Fibroblast of the conjunctiva (primary cell): ENCODE measurements around the gene TRNP1.
"Not testable (repeated sequence)": the region's sequence is repeated elsewhere in the genome, so short reads cannot be mapped to it uniquely, and the experiment has no call there.

Source experiments
- DNase-seq: peaks from one replicate; pipeline ENCODE4 v3.0.0-alpha.2; 2010; ENCODE audit warnings: low read depth

TRNP1 gene, protein sequence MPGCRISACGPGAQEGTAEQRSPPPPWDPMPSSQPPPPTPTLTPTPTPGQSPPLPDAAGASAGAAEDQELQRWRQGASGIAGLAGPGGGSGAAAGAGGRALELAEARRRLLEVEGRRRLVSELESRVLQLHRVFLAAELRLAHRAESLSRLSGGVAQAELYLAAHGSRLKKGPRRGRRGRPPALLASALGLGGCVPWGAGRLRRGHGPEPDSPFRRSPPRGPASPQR

DNA sequence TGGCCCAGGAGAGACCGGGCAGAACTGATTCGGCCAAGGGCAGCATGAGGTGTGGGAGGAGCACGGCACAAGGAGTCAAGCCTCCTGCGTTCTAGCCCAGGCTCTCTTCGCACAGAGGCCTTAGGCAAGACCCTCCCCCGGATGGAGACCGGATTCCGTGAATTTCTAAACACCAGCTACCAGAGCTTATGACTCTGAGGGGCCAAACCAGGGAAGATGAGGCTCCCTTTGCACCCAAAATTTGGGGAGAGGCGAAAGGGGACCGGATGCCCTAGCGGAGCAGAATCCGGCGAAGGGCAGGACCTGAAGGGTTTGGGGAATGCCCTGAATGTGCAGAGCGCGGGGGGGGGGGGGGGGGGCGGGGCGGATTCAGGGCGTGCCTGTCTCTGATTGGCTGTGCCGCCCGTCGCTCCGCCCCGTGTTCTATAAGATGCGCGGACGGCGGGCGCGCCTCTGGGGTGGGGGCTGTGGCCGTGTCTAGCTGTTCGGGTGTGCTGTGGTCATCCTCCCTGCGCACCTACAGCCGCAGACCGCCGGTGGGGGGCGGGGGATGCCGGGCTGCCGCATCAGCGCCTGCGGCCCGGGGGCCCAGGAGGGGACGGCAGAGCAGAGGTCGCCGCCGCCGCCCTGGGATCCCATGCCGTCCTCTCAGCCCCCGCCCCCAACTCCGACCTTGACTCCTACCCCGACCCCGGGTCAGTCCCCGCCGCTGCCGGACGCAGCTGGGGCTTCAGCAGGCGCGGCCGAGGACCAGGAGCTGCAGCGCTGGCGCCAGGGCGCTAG lies at the start of gene TRNP1:
TRNP1 (plus strand) TSS at position 456 of the 783 bp plus-strand sequence; CDS start at position 551, 95 bp downstream.
- peak; percentile 76 for DNase-seq

DNA sequence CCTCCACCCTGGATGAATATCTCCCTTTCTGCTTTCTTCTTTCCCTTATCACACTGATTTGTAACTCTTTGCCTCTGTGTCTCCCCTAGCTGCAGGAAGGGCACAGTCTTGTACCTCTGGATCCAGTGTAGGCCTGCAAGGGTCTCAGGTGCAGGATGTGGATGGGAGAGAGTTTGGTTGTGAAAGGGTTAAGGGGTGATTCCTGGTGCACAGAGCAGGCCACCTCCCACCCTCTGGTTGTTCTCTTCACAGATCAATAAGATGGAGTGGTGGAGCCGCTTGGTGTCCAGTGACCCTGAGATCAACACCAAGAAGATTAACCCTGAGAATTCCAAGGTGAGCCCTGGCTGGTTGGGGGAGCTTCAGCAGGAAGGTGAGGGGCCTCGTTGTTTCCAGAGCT lies 48.4 kb upstream of the TRNP1 start:
- DNase-seq = no peak

DNA sequence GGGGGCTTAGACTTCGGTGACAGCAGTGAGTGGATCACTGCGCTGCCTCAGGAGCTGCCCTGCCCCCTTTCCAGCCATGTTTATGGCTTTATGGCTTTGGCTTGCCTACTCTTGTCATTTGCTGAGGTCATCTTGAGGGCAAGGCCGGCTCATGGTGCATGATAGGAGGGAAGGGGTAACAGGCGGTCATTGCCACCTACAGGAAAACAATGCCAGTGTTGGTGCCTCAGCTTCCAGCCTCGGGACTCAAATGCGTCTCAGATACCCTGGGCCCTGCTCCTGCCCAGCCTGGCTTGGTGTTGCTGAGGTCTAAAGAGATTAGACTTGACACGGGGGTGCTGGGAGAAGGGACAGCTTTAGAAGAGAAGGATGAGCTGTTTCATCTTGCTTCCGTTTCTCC lies 47.8 kb upstream of the TRNP1 start:
- DNase-seq = no peak

DNA sequence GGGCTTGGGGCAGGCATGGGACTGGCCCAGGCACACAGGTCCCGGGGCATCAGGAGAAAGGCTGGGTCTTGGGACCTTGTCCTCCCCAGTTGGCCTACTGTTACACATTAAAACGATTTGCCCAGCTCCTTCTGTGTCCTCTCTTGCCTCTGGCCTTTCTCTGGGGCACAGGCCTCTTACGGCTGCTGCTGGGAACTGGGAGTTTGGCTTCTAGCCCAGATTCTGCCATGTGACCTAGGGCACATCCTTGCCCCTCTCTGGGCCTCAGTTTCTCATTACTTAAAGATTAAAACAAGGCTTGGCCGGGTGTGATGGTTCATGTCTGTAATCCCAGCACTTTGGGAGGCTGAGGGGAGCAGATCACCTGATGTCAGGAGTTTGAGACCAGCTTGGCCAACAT lies 47.2 kb upstream of the TRNP1 start:
- DNase-seq = no peak

DNA sequence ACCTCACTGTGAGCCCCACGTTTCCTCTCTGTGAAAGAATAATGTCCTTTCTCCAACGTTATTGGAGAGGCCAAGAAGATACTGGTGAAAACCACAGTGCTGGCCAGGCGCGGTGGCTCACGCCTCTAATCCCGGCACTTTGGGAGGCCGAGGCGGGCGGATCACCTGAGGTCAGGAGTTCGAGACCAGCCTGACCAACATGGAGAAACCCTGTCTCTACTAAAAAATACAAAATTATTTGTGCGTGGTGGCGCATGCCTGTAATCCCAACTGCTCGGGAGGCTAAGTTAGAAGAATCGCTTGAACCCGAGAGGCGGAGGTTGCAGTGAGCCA lies 44.8 kb upstream of the TRNP1 start:
- DNase-seq = not testable (repeated sequence)

DNA sequence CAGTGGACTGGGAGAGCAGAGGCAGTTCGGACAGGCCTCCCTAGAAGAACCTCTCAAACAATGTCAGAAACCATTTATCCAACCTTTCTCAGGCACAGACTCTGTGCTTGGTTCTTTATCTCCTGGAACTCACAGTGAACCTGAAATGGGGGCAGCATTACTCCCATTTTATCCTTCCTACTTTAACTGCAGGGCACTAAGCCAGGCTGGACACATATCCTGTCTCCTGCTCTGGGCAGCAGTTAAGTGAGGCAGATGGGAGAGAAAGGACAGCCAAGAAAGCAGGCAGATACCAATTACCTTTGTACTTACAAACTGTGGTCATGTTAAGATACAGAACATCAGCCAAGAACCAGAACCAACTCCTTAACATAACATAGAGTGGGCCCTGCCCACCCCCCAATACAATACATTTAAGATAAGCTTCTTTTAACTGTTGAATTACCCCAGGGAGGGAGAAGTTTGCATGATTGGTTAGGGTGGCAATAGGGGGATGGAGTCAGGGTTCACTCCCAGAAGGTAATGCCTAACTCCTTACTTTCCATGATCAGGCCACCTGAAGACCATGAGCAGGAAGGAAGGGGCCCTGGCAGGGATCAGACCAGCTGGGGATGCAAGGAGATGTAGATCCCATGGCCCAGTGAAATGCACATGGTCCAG lies 44.1 kb upstream of the TRNP1 start:
- no peak for DNase-seq

DNA sequence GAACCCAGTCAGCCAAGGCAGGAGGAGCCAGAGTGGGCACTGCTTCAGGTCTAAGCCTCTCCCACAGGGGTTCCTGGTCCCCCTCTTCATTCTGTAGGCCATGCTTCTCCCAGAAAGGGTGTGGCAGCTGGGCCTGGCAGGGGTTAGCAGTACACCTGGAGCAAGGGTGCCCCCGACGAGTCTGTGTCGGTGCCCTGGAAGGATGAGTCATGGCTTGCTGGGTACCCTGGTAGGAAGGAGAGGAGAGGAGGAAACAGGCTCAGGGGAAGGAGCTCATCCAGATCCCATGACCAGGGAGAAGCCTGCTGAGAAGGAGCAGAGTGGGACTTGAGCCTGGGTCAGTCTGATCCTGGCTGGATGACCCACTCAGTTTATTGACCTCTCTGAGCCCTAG lies 43.6 kb upstream of the TRNP1 start:
- no peak for DNase-seq

DNA sequence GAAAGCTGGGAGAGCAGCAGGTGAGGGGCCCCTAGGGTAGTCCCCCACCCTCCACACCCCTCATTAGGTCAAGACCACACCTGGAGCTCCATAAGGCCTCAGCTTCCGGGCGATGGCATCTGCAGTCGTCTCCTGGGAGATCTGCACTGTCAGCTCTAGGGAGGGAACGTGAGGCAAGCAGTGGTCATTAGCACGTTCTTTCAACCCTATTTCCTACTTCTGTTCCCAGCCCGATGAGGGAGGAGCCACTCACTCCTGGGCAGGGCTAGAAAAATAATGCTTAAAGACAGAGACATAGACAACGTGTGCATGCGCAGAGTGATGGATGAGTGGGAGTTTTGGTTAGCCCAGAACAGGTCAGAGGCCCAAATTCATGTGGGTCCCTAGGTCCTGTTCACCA lies 42.9 kb upstream of the TRNP1 start:
- no peak for DNase-seq

DNA sequence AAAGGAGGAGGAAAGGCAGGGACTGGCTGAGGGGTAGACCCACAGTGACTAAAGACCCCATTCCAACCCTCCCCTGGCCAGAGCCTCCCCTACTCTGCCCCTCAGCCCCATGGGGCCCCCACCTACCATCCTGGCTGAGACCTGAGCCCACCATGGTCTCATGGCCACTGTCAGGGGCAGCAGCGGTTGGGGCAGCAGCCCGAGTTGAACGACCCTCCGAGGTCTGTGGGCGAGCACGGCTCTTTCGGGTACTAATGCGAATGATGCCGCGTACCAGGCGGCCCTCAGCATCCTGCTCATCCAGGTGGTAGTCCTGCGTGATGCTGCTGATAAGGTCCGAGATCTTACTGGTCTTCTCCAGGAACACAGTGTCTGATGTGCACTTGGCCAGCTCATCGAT lies 42.3 kb upstream of the TRNP1 start:
- no peak for DNase-seq

DNA sequence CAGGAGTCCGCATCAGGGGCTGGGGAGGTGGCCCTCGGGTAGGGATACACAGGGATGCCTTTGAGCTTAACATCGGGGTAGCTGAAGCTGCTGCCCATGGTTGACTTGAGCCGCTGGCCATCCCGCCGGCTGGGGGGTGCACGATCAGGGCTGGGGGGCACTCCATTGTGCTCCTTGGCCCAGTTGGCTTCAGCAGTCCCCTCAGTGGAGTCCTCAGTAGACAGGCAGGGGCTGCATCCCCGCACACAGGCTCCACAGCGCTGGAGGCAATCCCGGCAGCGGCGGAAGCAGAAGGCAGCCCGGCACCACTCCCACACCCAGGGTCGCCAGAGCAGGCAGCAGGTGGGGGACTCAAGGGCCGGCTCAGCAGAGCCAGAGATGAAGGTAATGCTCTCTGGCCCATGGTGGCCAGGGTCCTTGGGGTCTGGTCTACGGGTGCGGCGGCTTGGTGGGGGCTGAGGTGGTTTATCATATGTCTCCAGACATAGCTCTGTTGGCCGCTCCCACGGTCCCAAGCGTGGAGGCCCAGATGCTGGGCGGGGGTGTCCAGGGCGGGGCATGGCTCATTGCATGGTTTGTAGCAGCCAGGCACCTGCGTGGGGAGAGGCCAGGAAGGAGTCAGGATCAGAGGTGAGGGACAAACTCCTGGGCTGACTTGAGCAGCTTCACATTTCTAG lies 41.5 kb upstream of the TRNP1 start:
- DNase-seq = no peak

DNA sequence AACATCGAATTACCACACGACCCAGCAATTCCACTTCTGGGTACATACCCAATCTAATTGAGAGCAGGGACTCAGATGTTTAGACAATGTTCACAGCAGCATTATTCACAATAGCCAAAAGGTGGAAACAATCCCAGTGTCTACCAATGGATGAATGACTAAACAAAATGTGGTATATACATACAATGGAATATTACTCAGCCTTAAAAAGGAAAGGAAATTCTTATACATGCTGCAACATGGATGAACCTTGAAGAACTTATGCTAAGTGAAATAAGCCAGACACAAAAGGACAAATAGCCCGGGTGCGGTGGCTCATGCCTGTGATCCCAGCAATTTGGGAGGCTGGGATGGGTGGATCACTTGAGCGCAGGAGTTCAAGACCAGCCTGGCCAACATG lies 40.1 kb upstream of the TRNP1 start:
- no peak for DNase-seq

DNA sequence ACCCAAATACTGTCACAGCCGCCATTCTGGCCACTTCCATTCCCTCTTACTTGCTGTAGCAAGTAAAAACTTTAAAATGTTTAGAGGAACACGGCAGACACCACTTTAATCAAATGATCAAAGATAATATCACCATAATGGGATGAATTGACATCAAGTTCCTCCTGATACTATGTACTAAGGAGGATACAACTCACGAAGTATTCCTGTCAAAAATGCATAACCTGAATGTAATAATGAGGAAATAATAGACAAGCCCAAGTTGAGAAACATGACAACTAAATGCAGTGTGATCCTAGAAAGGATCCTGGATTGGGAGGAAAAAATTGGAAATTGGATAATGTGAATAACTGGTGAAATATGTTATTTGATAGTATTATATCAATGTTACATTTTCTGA lies 37.2 kb upstream of the TRNP1 start:
- no peak for DNase-seq

DNA sequence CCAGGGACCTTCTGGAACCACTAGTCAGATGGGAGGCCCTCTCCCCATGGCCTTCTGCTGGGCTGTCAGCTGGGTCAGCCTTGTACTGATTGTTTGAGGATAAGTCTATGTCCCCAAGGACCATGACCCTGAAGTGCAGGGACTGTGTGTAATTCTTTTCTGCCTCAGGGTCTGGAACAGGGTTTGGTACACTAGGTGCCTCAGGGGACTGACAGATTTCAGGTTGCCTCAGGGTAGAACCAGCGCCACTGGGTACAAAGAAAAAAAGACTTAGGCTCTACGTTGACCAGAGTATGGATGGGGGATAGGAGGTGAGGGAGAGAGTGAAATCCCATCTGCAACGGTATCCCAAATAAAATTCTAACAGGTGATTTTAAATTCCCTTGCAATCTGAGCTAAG lies 36.2 kb upstream of the TRNP1 start:
- no peak for DNase-seq

DNA sequence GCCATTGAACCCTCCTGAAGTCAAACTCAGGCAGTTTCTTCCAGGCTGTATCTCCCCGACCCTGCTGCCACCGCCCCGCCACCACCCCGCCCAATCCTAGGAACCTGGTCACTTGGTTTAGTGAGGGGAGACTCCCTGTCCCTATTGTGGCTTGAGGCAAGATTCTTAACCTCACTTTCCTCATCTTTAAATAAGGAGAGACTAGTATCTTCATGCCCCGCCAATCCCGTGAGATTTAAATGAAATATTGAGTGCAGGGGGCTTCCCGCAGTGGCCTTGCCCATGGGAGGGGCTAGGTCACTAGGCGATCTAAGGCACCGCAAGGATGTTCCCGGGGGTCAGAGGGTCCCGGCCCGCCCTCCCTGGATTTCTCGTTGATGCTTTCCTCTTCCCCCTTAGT lies 34.2 kb upstream of the TRNP1 start:
- DNase-seq = no peak

DNA sequence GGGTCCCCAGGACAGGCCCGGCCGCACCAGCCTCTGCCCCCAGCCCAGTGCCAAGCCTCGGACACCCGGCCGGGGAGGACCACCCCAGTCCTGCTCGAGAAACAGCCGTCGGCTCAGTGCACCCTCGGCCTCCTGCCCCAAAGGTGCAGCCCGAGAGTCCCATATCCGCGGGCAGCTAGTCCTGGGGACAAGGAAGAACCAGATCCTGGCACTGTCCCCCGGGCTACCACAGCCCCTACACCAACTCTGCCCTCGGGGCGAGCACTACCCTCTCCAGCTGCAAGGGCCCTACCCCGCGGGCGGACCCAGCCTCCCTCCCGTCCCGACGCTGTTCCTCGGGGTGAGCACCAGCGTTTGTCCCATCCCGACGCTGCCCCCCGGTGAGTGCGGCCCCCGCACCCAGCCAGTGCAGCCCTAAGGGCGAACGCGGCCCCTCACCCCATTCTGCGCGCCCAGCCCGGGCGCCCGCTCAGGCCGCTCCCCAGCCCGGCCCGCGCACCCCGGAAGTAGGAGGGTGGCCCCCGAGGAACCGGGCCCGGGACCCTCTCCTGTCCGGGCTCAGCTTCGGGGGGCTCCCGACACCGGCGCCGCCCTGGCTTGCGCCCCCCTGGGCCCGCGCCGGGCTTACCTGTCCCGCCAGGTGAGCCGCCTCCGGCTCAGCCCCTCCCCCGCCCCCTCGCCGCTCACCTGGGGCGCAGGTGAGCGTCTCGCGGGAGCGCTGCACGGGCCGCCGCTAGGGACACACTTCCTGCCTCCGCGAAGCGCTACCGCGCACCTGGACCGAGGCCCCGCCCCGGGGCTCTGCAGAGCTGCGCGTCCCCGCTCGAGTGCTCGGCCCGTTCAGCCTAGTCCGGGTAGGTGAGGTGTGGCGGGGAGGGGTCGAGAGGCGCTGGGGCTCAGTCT lies 33.5 kb upstream of the TRNP1 start, which contains the start of gene KDF1:
KDF1 (minus strand) TSS at position 747 of the 903 bp plus-strand sequence. CDS start 8,088 bp downstream, outside the sequence.
- DNase-seq = no peak

DNA sequence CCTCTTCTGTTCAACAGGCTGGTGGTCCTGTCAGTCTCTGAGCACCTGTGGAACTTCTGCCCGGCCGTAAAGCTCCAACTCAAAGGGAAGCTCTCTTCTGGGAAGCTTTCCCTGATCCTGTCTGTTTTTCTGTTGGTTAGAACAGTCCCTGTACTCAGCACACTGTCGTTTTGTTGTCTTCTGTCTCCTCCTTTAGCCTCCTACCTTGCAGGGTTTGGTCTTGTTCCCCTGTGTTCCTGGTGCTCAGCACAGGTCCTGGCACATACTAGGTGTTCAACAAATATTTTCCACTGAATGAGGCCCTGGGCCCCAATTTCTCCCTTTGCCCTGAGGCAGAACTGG lies 32.9 kb upstream of the TRNP1 start:
- no peak for DNase-seq

DNA sequence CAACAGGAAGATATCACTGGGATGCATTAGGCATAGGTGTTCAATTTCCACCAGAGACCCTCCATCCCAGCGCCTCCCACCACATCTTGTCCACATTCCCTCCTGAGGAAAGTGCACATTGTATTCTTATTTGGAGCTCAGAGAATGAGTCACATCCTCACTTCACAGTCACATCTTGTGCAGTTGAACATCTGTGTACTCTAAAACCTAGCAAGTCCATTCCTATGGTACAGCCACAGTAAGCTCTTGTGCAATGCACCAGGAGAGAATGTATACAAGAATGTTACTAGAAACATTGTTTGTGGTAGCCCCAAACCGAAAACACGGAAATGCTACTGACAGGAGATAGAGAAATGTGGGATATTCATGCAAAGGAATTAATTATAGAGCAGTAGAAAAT lies 31.7 kb upstream of the TRNP1 start:
- DNase-seq = peak; percentile 88

DNA sequence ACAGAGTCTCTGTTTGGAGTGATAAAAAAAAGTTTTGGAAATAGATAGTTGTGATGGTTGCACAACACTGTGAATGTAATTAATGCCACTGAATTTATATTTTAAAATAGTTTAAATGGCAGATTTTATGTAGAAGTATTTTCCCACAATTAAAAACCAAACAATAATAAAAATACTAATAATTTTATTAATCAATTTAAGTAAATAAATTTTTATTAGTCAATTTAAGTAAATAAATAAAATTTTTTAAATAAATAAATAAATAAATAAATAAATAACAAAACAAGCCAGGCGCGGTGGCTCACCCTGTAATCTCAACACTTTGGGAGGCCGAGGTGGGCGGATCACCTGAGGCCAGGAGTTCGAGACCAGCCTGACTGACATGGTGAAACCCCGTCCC lies 28.3 kb upstream of the TRNP1 start:
- no peak for DNase-seq

DNA sequence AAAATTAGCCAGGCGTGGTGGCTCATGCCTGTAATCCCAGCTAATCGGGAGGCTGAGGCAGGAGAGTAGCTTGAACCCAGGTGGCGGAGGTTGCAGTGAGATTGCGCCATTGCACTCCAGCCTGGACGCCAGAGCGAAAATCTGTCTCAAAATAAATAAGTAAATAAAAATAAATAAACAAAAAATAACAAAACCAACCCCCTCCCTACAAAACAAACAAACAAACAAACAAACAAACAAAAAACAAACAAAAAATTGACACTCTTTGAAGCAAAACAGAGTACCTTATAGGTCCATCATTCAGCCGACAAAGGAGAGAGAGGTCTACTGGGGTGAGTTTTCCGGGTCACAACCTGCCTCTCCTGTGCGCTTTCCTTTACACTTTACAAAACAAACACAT lies 27.9 kb upstream of the TRNP1 start:
- no peak for DNase-seq

DNA sequence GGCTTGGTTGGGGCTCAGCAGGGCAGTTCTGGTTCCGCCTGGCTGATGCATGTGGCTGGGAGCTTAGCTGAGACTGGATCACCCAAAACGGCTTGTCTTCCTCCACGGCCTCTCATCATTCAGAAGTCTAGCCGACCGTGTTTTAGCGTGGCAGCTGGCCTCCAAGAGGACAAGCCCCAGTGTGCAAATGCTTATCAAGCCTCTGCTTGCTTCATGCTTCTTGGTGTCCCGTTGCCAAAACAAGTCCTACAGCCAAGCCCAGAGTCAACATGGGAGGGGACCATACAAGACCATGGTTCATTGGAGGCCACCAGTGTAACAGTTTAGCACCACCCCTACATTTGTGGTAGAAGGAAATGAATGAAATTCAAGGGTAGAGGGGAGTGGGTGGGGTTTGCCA lies 22.7 kb upstream of the TRNP1 start:
- no peak for DNase-seq

DNA sequence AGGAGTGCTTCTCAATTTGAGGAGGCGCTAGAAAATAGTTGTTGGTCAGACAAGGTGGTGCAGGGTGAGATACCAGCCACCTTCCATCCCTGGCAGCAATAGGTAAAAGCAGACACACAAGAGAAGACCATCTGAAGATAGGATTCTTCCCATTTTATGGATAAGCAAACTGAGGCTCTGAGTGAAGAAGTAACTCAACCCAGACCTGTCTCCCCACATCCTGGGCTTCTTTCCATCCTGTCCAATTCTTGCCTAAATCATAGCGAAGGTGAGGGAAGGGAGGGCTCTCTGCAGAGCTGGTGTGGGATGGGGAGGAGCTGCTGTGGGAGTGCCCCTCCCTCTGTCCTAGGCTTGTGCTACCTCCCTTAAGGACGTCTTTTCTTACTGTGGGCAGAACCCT lies 21.9 kb upstream of the TRNP1 start:
- DNase-seq = no peak

DNA sequence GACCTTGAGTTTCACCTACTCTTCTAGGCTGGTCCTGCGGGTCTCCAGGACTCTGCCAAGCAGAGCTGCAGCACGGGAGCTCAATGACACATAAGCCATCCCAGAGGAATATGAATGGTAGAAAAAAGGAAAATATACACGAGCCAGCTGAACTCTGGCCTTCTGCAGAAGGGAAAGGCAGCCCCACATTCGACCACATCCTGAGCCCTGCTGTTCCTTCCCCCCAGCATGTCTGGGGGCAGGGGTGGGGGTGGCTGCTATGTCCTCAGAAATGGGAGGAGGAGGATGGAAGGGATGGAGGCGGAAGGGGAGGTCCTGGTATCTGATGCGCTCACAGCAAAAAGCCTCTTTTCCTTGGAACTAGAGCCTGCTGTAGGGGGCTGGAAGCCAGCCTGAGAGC lies 21.1 kb upstream of the TRNP1 start:
- no peak for DNase-seq
